HepG2 (cell line): ENCODE measurements around the gene IRF4.

Experiments used
- CTCF ChIP-seq: sonication (generic); formaldehyde crosslinking; IDR thresholded peaks from 2 replicates; pipeline ENCODE4 v1.5.0; 2020; ENCODE audit warnings: mild to moderate bottlenecking, missing genetic modification reagents, moderate library complexity
- GABPA ChIP-seq, 2 experiments: IDR thresholded peaks; 2 replicates each; pipeline ENCODE4 v1.6.1; 2011 to 2016; ENCODE audit warnings: low read depth in 2 of 2, low read length in 1 of 2, missing biosample characterization in 1 of 2, missing genetic modification characterization in 1 of 2
- PBX3 ChIP-seq: sonication (generic); formaldehyde crosslinking; IDR thresholded peaks from 2 replicates; pipeline ENCODE4 v1.8.1; 2023; ENCODE audit warnings: missing genetic modification reagents, inconsistent platforms, borderline replicate concordance
- POLR2AphosphoS5 ChIP-seq: IDR thresholded peaks from 2 replicates; pipeline ENCODE4 v1.6.1; 2012; ENCODE audit warnings: low read depth, low read length
- PRDM10 ChIP-seq: sonication (generic); formaldehyde crosslinking; IDR thresholded peaks from 2 replicates; pipeline ENCODE4 v1.4.0; 2020; ENCODE audit warnings: low read depth, missing genetic modification reagents
- SP5 ChIP-seq: IDR thresholded peaks from 2 replicates; pipeline ENCODE4 v1.6.1; 2016; ENCODE audit warnings: low read depth, borderline replicate concordance
- ZNF275 ChIP-seq: sonication (generic); formaldehyde crosslinking; IDR thresholded peaks from 2 replicates; pipeline ENCODE4 v1.8.0; 2022; ENCODE audit warnings: missing genetic modification reagents, mild to moderate bottlenecking, inconsistent platforms, borderline replicate concordance
- ZNF891 ChIP-seq: sonication (generic); formaldehyde crosslinking; IDR thresholded peaks from 2 replicates; pipeline ENCODE4 v1.5.0; 2020; ENCODE audit warnings: mild to moderate bottlenecking, missing genetic modification reagents

GRCh38 chr6:449057-449430, 57.5 kb downstream of the IRF4 start:
- TF ChIP-seq CTCF (CRISPR knock-in tag) = no peak
- no peak for TF ChIP-seq SP5 (CRISPR knock-in tag)
- no peak for TF ChIP-seq GABPA (IDR thresholded peaks at IDR 0.05; ENCODE audit: low read depth, low read length)
- TF ChIP-seq GABPA (CRISPR knock-in tag; IDR thresholded peaks at IDR 0.05; ENCODE audit: low read depth) = no peak
- TF ChIP-seq PBX3 (CRISPR knock-in tag) = no peak
- TF ChIP-seq ZNF275 (CRISPR knock-in tag) = no peak
- TF ChIP-seq PRDM10 = no peak
- no peak for TF ChIP-seq POLR2AphosphoS5
- TF ChIP-seq ZNF891 = no peak
